Glutamatergic neuron (in vitro differentiated cells): ENCODE data around the gene WASL. TPM values are rescaled to one million over a fixed set of nuclear protein-coding genes. Genes with fewer than 3 reads are reported as not detected.

ENCODE experiments used
- DNase-seq: peaks from one replicate; pipeline ENCODE4 v3.0.0; 2022
- H3K27ac Mint-ChIP-seq: one replicate; pipeline ENCODE4 v1.8.0; 2020; ENCODE audit warnings: mild to moderate bottlenecking, mixed read lengths, inconsistent platforms; ENCODE audit not compliant: unreplicated experiment
- H3K27me3 Mint-ChIP-seq: one replicate; pipeline ENCODE4 v1.8.0; 2020; ENCODE audit warnings: mild to moderate bottlenecking, moderate library complexity, mixed read lengths, inconsistent platforms; ENCODE audit not compliant: unreplicated experiment
- H3K36me3 Mint-ChIP-seq: one replicate; pipeline ENCODE4 v1.8.0; 2020; ENCODE audit warnings: mild to moderate bottlenecking, mixed read lengths, inconsistent platforms; ENCODE audit not compliant: unreplicated experiment
- H3K4me1 Mint-ChIP-seq: one replicate; pipeline ENCODE4 v1.8.0; 2020; ENCODE audit warnings: mild to moderate bottlenecking, low read depth, mixed read lengths, inconsistent platforms; ENCODE audit not compliant: unreplicated experiment
- H3K4me3 Mint-ChIP-seq: one replicate; pipeline ENCODE4 v1.8.0; 2020; ENCODE audit warnings: mild to moderate bottlenecking, mixed read lengths, inconsistent platforms; ENCODE audit not compliant: unreplicated experiment
- H3K9me3 Mint-ChIP-seq: one replicate; pipeline ENCODE4 v1.8.0; 2020; ENCODE audit warnings: mild to moderate bottlenecking, moderate library complexity, mixed read lengths, inconsistent platforms; ENCODE audit not compliant: unreplicated experiment
- total RNA-seq: library from RNA; stranded (reverse); fragmentation: NEBNext Ultra II Directional; extraction: Animal tissue kit (Norgen Biotek cat#: 25700); gene quantifications from one replicate; pipeline ENCODE4 v1.2.1, GENCODE V29; 2021; ENCODE audit not compliant: unreplicated experiment
- TF ChIP-seq, protein P1 (sequence below): fragments of 200-600 bp; sonication (generic); IDR thresholded peaks from one replicate; pipeline ENCODE4 v1.5.0; 2021; ENCODE audit not compliant: partially characterized antibody, unreplicated experiment

The WASL gene
- total RNA-seq, 1 donor from 2014 or later, result 33.0 TPM

DNA sequence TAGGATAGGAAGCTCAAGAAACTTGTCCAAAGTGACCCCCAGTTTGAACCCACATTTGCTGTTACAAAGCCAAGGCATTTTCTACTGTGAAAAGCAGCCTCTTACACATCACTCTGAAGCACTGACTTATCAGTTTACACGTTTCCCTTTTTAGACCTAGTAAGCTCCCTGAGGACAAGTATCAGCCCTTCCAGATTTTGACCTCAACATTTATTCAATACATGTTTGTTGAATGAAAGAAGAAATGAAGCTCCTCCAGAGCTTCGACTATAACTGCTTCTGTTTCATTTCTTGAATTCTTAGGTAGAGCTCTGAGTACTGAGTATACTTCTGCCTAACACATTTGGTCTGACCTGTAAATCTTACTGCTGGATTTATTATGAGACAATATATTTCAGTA, 2.7 kb downstream of the WASL start:
- Mint-ChIP-seq H3K27me3 (peaks cover 6% of the 10 kb centered on the region), H3K36me3 (no peaks in the 10 kb centered on the region), H3K4me3 (peak overlapping the region; percentile 98), H3K27ac (peak overlapping the region; percentile 81), H3K4me1 (peaks cover 30% of the 10 kb centered on the region), H3K9me3 (peaks cover 13% of the 10 kb centered on the region)
- no peak for DNase-seq
- TF ChIP-seq, protein P1, sequence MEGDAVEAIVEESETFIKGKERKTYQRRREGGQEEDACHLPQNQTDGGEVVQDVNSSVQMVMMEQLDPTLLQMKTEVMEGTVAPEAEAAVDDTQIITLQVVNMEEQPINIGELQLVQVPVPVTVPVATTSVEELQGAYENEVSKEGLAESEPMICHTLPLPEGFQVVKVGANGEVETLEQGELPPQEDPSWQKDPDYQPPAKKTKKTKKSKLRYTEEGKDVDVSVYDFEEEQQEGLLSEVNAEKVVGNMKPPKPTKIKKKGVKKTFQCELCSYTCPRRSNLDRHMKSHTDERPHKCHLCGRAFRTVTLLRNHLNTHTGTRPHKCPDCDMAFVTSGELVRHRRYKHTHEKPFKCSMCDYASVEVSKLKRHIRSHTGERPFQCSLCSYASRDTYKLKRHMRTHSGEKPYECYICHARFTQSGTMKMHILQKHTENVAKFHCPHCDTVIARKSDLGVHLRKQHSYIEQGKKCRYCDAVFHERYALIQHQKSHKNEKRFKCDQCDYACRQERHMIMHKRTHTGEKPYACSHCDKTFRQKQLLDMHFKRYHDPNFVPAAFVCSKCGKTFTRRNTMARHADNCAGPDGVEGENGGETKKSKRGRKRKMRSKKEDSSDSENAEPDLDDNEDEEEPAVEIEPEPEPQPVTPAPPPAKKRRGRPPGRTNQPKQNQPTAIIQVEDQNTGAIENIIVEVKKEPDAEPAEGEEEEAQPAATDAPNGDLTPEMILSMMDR, result no peak

DNA sequence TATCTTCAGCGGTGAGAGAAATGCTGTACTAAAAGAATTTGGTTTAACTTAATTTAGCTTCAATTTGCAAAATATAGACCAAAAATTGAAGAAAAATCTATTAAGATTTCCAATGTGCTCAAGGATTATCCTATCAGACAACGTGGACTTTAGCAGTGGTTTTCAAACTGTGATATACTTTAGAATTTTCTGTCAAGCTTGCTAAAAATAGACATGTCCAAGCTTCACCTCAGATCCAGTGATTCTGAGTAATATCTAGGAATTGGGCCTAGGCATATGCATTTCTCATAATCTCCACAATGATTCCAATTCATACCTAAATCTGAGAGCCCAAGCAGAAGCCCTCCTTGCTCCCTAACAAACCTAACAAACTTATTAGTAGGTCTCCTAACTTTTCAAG, 3.4 kb downstream of the WASL start:
- TF ChIP-seq, protein P1, result no peak
- peaks cover 6% of the 10 kb centered on the region for H3K27me3 Mint-ChIP-seq
- H3K4me3 Mint-ChIP-seq, result peak overlapping the region; percentile 98
- peaks cover 30% of the 10 kb centered on the region for H3K4me1 Mint-ChIP-seq
- H3K27ac Mint-ChIP-seq, result peak overlapping the region; percentile 1
- DNase-seq, result no peak
- no peaks in the 10 kb centered on the region for H3K36me3 Mint-ChIP-seq
- peaks cover 13% of the 10 kb centered on the region for H3K9me3 Mint-ChIP-seq

DNA sequence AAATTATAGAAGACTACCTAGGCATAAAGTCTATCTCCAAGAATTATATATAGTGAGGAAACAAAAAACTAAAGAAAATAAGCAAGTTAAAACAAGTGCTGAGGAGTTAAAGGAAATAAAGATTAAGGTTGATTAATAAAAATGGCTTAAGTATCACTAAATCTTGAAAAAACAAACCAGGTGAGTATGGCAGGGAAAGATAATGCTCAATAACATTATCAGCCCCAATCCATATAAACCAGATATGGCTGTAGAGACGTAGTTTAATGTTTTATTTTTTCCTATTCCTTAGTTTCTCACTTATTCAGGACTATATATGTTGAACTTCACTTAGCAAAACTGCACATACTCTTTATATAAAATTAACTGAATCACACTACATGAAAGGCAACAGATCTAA, 4.4 kb downstream of the WASL start:
- H3K36me3 Mint-ChIP-seq, result no peaks in the 10 kb centered on the region
- DNase-seq, result no peak

DNA sequence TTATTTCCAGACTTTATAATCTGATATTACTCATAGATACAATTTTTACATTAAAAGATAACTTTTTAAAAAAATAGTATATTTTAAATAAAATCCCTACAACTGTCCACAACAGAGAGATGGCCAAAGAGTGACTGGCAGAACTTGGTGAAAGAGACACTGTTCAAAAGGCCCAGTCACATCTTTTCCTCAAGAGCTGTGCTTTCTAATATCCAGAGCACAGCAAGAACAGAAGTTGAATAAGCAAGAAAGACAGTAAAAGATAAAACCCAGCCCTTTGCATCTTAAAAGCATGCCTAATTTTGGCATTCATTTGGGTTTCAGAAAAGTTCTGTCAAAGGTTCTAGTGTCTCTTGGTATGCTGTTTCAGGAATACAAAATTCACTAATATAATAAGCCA, 6.9 kb downstream of the WASL start:
- Mint-ChIP-seq H3K4me1 (peaks cover 27% of the 10 kb centered on the region), H3K4me3 (no peak overlapping the region), H3K36me3 (no peaks in the 10 kb centered on the region), H3K27me3 (no peaks in the 10 kb centered on the region), H3K27ac (no peak overlapping the region), H3K9me3 (no peaks in the 10 kb centered on the region)
- DNase-seq, result no peak
- TF ChIP-seq, protein P1, result no peak

More for the DNA sequence above, 4.4 kb downstream of the WASL start:
- Mint-ChIP-seq H3K9me3 (peaks cover 11% of the 10 kb centered on the region), H3K4me3 (peak overlapping the region; percentile 98), H3K4me1 (peaks cover 30% of the 10 kb centered on the region), H3K27me3 (peaks cover 6% of the 10 kb centered on the region), H3K27ac (no peak overlapping the region)
- TF ChIP-seq, protein P1, result no peak

DNA sequence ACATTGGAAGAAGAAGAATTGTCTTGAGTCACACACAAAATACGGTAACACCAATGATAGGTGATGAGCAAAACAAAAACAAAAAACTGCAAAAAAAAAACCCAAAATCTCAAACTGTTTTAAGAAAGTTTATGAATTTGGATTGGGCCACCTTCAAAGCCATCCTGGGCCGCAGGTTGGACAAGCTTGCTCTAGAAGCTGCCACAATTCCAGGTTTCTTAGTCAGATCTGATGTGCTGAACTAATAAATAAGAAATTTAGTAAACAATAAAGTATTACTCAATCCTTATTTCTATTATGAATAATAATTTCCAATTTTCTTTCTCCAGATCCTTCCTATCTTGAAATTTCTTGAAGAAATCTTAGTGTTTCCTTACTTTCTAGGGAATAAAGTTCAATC, 10.0 kb downstream of the WASL start:
- TF ChIP-seq, protein P1, result no peak
- no peaks in the 10 kb centered on the region for H3K27me3 Mint-ChIP-seq
- H3K4me3 Mint-ChIP-seq, result no peak overlapping the region
- DNase-seq, result no peak
- no peak overlapping the region for H3K27ac Mint-ChIP-seq
- peaks cover under 1% of the 10 kb centered on the region for H3K4me1 Mint-ChIP-seq
- peaks cover 3% of the 10 kb centered on the region for H3K9me3 Mint-ChIP-seq
- peaks cover 10% of the 10 kb centered on the region for H3K36me3 Mint-ChIP-seq
